Ascending aorta (tissue), 2 donors: ENCODE data around the gene RMC1. TPM values are rescaled to one million over a fixed set of nuclear protein-coding genes. Genes with fewer than 3 reads are reported as not detected.

Source experiments
- DNase-seq, 2 donors: peaks; one replicate each; pipeline ENCODE4 v3.0.0-alpha.2; 2019; ENCODE audit warnings: low spot score in 2 of 2
- H3K27ac ChIP-seq, 2 donors: fragments of 200-600 bp; sonication (generic); one replicate each; pipeline ENCODE4 v1.5.1; 2016 to 2017; ENCODE audit warnings: mild to moderate bottlenecking in 1 of 2
- H3K27me3 ChIP-seq: fragments of 200-600 bp; sonication (generic); one replicate; pipeline ENCODE4 v1.5.1; 2017
- H3K36me3 ChIP-seq, 2 donors: fragments of 200-600 bp; sonication (generic); one replicate each; pipeline ENCODE4 v1.5.1; 2016
- H3K4me1 ChIP-seq, 2 donors: fragments of 200-600 bp; sonication (generic); one replicate each; pipeline ENCODE4 v1.5.1; 2016 to 2017; ENCODE audit warnings: mild to moderate bottlenecking in 1 of 2
- H3K4me3 ChIP-seq, 2 donors: fragments of 200-600 bp; sonication (generic); one replicate each; pipeline ENCODE4 v1.5.1; 2016 to 2017; ENCODE audit warnings: mild to moderate bottlenecking in 1 of 2
- H3K9me3 ChIP-seq, 2 donors: fragments of 200-600 bp; sonication (generic); one replicate each; pipeline ENCODE4 v1.5.1; 2016
- intact Hi-C: fragments of 100-400 bp; cut with DNase I; formaldehyde crosslinking; loops from one replicate; pipeline ENCODE4 v1.15.1; 2023
- total RNA-seq: library from RNA; depleted of rRNA; stranded (reverse); fragments of >200 nt; gene quantifications from one replicate; pipeline ENCODE4 v1.1.0, GENCODE V29; 2016
- TF ChIP-seq, protein P1 (sequence below), 3 experiments: fragments of 200-600 bp in 2 of 3; fragments of 450-650 bp in 1 of 3; sonication (generic) in 2 of 3; IDR thresholded peaks; one replicate each; pipeline ENCODE4 v1.5.1; 2016 to 2019; ENCODE audit warnings: antibody characterized with exemption in 3 of 3, mild to moderate bottlenecking in 1 of 3, moderate library complexity in 1 of 3

RMC1 gene
- total RNA-seq, 1 donor from 2014 or later: 20.1 TPM

GRCh38 chr18:23547306-23547705, 44.0 kb downstream of the RMC1 start:
- no peak for DNase-seq
- Histone ChIP-seq H3K36me3 (peaks cover 59 to 95% of the 10 kb centered on the region in 2 donors), H3K9me3 (no peaks in the 10 kb centered on the region), H3K4me1 (no peaks in the 10 kb centered on the region), H3K27ac (no peak overlapping the region), H3K27me3 (no peaks in the 10 kb centered on the region), H3K4me3 (no peak overlapping the region)
- intact Hi-C loops: no loop called here
- TF ChIP-seq, protein P1, sequence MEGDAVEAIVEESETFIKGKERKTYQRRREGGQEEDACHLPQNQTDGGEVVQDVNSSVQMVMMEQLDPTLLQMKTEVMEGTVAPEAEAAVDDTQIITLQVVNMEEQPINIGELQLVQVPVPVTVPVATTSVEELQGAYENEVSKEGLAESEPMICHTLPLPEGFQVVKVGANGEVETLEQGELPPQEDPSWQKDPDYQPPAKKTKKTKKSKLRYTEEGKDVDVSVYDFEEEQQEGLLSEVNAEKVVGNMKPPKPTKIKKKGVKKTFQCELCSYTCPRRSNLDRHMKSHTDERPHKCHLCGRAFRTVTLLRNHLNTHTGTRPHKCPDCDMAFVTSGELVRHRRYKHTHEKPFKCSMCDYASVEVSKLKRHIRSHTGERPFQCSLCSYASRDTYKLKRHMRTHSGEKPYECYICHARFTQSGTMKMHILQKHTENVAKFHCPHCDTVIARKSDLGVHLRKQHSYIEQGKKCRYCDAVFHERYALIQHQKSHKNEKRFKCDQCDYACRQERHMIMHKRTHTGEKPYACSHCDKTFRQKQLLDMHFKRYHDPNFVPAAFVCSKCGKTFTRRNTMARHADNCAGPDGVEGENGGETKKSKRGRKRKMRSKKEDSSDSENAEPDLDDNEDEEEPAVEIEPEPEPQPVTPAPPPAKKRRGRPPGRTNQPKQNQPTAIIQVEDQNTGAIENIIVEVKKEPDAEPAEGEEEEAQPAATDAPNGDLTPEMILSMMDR (IDR thresholded peaks at IDR 0.05): no peak

DNA sequence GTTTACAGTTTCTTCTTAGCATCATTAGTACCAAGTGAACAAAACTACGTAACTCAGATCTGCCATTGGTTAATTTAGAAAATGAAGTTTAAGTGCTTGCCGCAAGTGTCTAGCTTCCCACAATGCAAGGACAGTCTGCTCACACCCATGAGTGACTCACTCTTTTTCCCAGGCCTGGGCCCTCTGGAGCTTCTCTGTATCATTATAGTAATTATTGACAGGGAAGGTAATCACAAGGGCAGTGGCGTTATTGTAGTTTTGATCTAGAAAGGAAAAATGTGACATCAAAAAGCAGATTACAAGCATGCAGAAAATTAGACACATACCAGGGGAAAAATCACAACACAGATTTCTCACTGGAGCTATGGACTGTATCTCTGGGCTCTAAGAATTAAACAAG, 44.5 kb downstream of the RMC1 start:
- Histone ChIP-seq H3K27ac (no peak overlapping the region), H3K9me3 (no peaks in the 10 kb centered on the region), H3K27me3 (no peaks in the 10 kb centered on the region), H3K36me3 (peaks cover 55 to 95% of the 10 kb centered on the region in 2 donors), H3K4me1 (no peaks in the 10 kb centered on the region), H3K4me3 (no peak overlapping the region)
- no peak for DNase-seq
- intact Hi-C loops: no loop called here
- TF ChIP-seq, protein P1 (IDR thresholded peaks at IDR 0.05): no peak

- no peak overlapping the region for H3K27ac ChIP-seq
- no peaks in the 10 kb centered on the region for H3K9me3 ChIP-seq
- DNase-seq: no peak
- TF ChIP-seq, protein P1 (IDR thresholded peaks at IDR 0.05): no peak
- no peaks in the 10 kb centered on the region for H3K4me1 ChIP-seq
- H3K27me3 ChIP-seq: no peaks in the 10 kb centered on the region
- intact Hi-C loops: no loop called here
- peaks cover 52 to 95% of the 10 kb centered on the region in 2 donors for H3K36me3 ChIP-seq
- H3K4me3 ChIP-seq: no peak overlapping the region
These were observed 45.0 kb downstream of the RMC1 start for GRCh38 chr18:23548275-23548674.

DNA sequence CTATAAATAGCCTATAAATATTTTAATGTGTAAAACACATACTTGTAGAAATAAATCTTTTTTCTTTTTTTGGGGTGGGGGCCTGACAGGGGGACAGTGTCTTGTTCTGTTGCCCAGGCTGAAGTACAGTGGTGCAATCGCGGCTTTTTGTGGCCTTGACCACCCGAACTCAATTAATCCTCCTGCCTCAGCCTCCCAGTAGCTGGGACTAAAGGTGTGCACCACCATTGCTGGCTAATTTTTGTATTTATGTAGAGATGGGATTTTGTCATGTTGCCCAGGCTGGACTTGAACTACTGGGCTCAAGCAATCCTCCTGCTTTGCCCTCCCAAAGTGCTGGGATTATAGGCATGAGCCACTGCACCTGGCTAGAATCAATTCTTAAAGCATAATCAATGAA, 45.4 kb downstream of the RMC1 start:
- Histone ChIP-seq H3K9me3 (no peaks in the 10 kb centered on the region), H3K27ac (no peak overlapping the region), H3K27me3 (no peaks in the 10 kb centered on the region), H3K4me3 (no peak overlapping the region), H3K36me3 (peaks cover 52 to 95% of the 10 kb centered on the region in 2 donors), H3K4me1 (no peaks in the 10 kb centered on the region)
- DNase-seq: no peak
- TF ChIP-seq, protein P1 (IDR thresholded peaks at IDR 0.05): no peak
- intact Hi-C loops: no loop called here

GRCh38 chr18:23550898-23551297, 47.6 kb downstream of the RMC1 start:
- Histone ChIP-seq H3K9me3 (no peaks in the 10 kb centered on the region), H3K27me3 (no peaks in the 10 kb centered on the region), H3K27ac (no peak overlapping the region), H3K4me1 (no peaks in the 10 kb centered on the region), H3K4me3 (no peak overlapping the region), H3K36me3 (peaks cover 61 to 96% of the 10 kb centered on the region in 2 donors)
- TF ChIP-seq, protein P1 (IDR thresholded peaks at IDR 0.05): no peak
- intact Hi-C loops: no loop called here
- DNase-seq: no peak

DNA sequence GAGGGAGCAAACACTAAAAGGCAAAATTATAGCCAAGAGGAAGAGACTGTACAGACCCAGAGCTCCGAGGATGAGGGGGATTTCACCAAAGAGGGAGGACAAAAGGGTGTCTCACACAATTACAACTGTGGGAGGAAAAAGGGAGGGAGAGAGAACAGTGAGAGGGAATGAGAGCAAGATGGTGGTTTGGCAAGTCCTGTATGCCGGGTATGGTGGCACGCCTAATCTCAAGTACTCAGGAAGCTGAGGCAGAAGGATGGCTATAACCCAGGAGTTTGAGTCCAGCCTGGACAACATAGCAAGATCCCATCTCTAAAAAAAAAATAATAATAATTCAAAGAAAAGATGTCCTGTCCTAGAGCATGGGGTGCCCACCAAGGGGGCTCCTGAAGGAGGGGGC, 48.7 kb downstream of the RMC1 start:
- Histone ChIP-seq H3K27me3 (no peaks in the 10 kb centered on the region), H3K27ac (no peak overlapping the region), H3K36me3 (peaks cover 65 to 98% of the 10 kb centered on the region in 2 donors), H3K4me1 (no peaks in the 10 kb centered on the region), H3K9me3 (no peaks in the 10 kb centered on the region), H3K4me3 (no peak overlapping the region)
- DNase-seq: no peak
- intact Hi-C loops: no loop called here
- TF ChIP-seq, protein P1 (IDR thresholded peaks at IDR 0.05): no peak
